IMR-90 (cell line): ENCODE measurements around the gene MYOCD. TPM values are rescaled to one million over a fixed set of nuclear protein-coding genes. Genes with fewer than 3 reads are reported as not detected.
A peak's percentile ranks its signal among the peaks of the same experiment; 100 is the strongest.

Source experiments
- ATAC-seq: fragments of 200-7000 bp; cut with Tn5 transposase; 2 replicates; pipeline ENCODE4 v1.9.1; 2020; ENCODE audit warnings: low read depth, mild to moderate bottlenecking, moderate library complexity
- BruUV-seq: library from RNA; stranded (reverse); fragments of 400-500 nt; replicated peaks from 2 replicates; lab custom pipeline; 2021; lab: Mats Ljungman, UMichigan
- CTCF ChIA-PET: fragments of 300-600 bp; formaldehyde crosslinking; extraction: SDS; loops from one replicate; lab custom pipeline; 2021; ENCODE audit warnings: antibody characterized with exemption; lab: Yijun Ruan, JAX
- POLR2A ChIA-PET: fragments of 300-600 bp; sonication (Branson Sonifier 250); formaldehyde crosslinking; loops from one replicate; lab custom pipeline; 2022; ENCODE audit warnings: antibody characterized with exemption; ENCODE audit not compliant: unreplicated experiment; lab: Charles Lee
- DNase-seq: peaks from one replicate; pipeline ENCODE4 v3.0.0; 2013
- H2AFZ ChIP-seq: replicated peaks from 2 replicates; pipeline ENCODE3; 2013; ENCODE audit warnings: low read length, mild to moderate bottlenecking; ENCODE audit not compliant: poor library complexity
- H2AK5ac ChIP-seq: 2 replicates; pipeline ENCODE4 v1.6.1; 2013; ENCODE audit warnings: low read depth, low read length, inconsistent platforms
- H2AK9ac ChIP-seq: replicated peaks from 2 replicates; pipeline ENCODE3; 2013; ENCODE audit warnings: mild to moderate bottlenecking, low read depth, low read length, moderate library complexity; ENCODE audit not compliant: poor library complexity
- H2BK120ac ChIP-seq: 2 replicates; pipeline ENCODE4 v1.6.1; 2013; ENCODE audit warnings: low read depth, low read length, inconsistent platforms
- H2BK15ac ChIP-seq: 3 replicates; pipeline ENCODE4 v1.6.1; 2013; ENCODE audit warnings: low read depth, low read length, inconsistent platforms
- H2BK20ac ChIP-seq: 2 replicates; pipeline ENCODE4 v1.6.1; 2013; ENCODE audit warnings: low read depth, mild to moderate bottlenecking, inconsistent platforms, low read length, moderate library complexity
- H2BK5ac ChIP-seq: 2 replicates; pipeline ENCODE4 v1.6.1; 2013; ENCODE audit warnings: mild to moderate bottlenecking, low read depth, low read length, inconsistent platforms; ENCODE audit not compliant: poor library complexity, severe bottlenecking
- H3K14ac ChIP-seq: replicated peaks from 2 replicates; pipeline ENCODE4 v1.6.1; 2013; ENCODE audit warnings: low read depth, low read length, inconsistent platforms
- H3K18ac ChIP-seq: 2 replicates; pipeline ENCODE4 v1.6.1; 2013; ENCODE audit warnings: low read depth, low read length, control low read depth
- H3K23ac ChIP-seq: 2 replicates; pipeline ENCODE4 v1.6.1; 2013; ENCODE audit warnings: low read depth, low read length, inconsistent platforms
- H3K27ac ChIP-seq: 2 replicates; pipeline ENCODE4 v1.5.1; 2013; ENCODE audit warnings: mild to moderate bottlenecking, control low read depth, low read length; ENCODE audit not compliant: insufficient read depth
- H3K27me3 ChIP-seq: 2 replicates; pipeline ENCODE4 v1.6.1; 2013; ENCODE audit warnings: low read length; ENCODE audit not compliant: control insufficient read depth, insufficient read depth
- H3K36me3 ChIP-seq: 2 replicates; pipeline ENCODE4 v1.6.1; 2013; ENCODE audit warnings: low read length, mixed read lengths; ENCODE audit not compliant: control insufficient read depth, insufficient read depth
- H3K4ac ChIP-seq: 2 replicates; pipeline ENCODE4 v1.6.1; 2013; ENCODE audit warnings: low read depth, low read length, inconsistent platforms
- H3K4me1 ChIP-seq: 2 replicates; pipeline ENCODE4 v1.6.1; 2013; ENCODE audit warnings: low read length, mixed read lengths; ENCODE audit not compliant: control insufficient read depth, insufficient read depth
- H3K4me2 ChIP-seq: 2 replicates; pipeline ENCODE4 v1.6.1; 2013; ENCODE audit warnings: low read depth, mild to moderate bottlenecking, control low read depth, low read length, moderate library complexity
- H3K4me3 ChIP-seq: 2 replicates; pipeline ENCODE4 v1.5.1; 2013; ENCODE audit warnings: low read depth, mild to moderate bottlenecking, control low read depth, low read length, moderate library complexity; ENCODE audit not compliant: insufficient read depth
- H3K56ac ChIP-seq: 2 replicates; pipeline ENCODE4 v1.6.1; 2013; ENCODE audit warnings: low read length, inconsistent platforms; ENCODE audit not compliant: insufficient read depth; ENCODE audit errors: extremely low read depth
- H3K79me1 ChIP-seq, 2 experiments: 2 replicates each; pipeline ENCODE4 v1.6.1; 2013; ENCODE audit warnings: low read length in 2 of 2, inconsistent platforms in 1 of 2, low read depth in 1 of 2
- H3K9ac ChIP-seq: 2 replicates; pipeline ENCODE4 v1.6.1; 2013; ENCODE audit warnings: low read depth, low read length, control low read depth
- H3K9me1 ChIP-seq: 2 replicates; pipeline ENCODE4 v1.6.1; 2013; ENCODE audit warnings: low read length, inconsistent platforms; ENCODE audit not compliant: insufficient read depth
- H3K9me3 ChIP-seq: 2 replicates; pipeline ENCODE4 v1.6.1; 2013; ENCODE audit warnings: low read length; ENCODE audit not compliant: control insufficient read depth, insufficient read depth
- H4K20me1 ChIP-seq: 2 replicates; pipeline ENCODE4 v1.6.1; 2013; ENCODE audit warnings: low read length, inconsistent platforms; ENCODE audit not compliant: insufficient read depth
- H4K5ac ChIP-seq: 2 replicates; pipeline ENCODE4 v1.6.1; 2013; ENCODE audit warnings: mild to moderate bottlenecking, low read depth, low read length, control low read depth
- H4K8ac ChIP-seq, 2 experiments: 2 replicates each; pipeline ENCODE4 v1.6.1; 2013; ENCODE audit warnings: low read depth in 2 of 2, low read length in 2 of 2, control low read depth in 1 of 2, inconsistent platforms in 1 of 2
- H4K91ac ChIP-seq: 2 replicates; pipeline ENCODE4 v1.6.1; 2013; ENCODE audit warnings: low read depth, low read length, inconsistent platforms; ENCODE audit not compliant: insufficient read depth
- CEBPB ChIP-seq: IDR thresholded peaks from 2 replicates; pipeline ENCODE4 v1.6.1; 2012; ENCODE audit warnings: low read depth, low read length, improper control_type of control experiment
- MAFK ChIP-seq: IDR thresholded peaks from 2 replicates; pipeline ENCODE4 v1.6.1; 2012; ENCODE audit warnings: low read depth, low read length, improper control_type of control experiment
- POLR2A ChIP-seq: IDR thresholded peaks from 2 replicates; pipeline ENCODE4 v1.6.1; 2012; ENCODE audit warnings: mild to moderate bottlenecking, low read depth, low read length
- RAD21 ChIP-seq: IDR thresholded peaks from 2 replicates; pipeline ENCODE4 v1.6.1; 2012; ENCODE audit warnings: low read length, improper control_type of control experiment
- SMC3 ChIP-seq: fragments of 150-350 bp; IDR thresholded peaks from 2 replicates; pipeline ENCODE4 v1.6.1; 2016; ENCODE audit warnings: low read depth, mild to moderate bottlenecking, antibody characterized with exemption, low read length, moderate library complexity
- USF2 ChIP-seq: fragments of 150-350 bp; IDR thresholded peaks from 2 replicates; pipeline ENCODE4 v1.6.1; 2017; ENCODE audit warnings: mild to moderate bottlenecking, antibody characterized with exemption, low read length, low read depth
- WGBS, 2 experiments: methylation state at CpG; one replicate each; pipeline versions ENCODE4 v1.1.5 to v1.1.7; 2013; ENCODE audit warnings: missing lambda C conversion rate in 2 of 2; ENCODE audit not compliant: insufficient read length in 1 of 2; ENCODE audit errors: extremely low coverage in 2 of 2; 5-methylcytosine and 5-hydroxymethylcytosine counted together
- dilution Hi-C: fragments of 300-500 bp; cut with HindIII; formaldehyde crosslinking; loops from one replicate; pipeline ENCODE4 v1.14.3; 2018; ENCODE audit warnings: low sequenced_read_pairs; ENCODE audit not compliant: unreplicated experiment
- in situ Hi-C: fragments of 300-500 bp; cut with MboI; formaldehyde crosslinking; loops from 3 replicates; pipeline ENCODE4 v1.14.3; 2019; ENCODE audit warnings: low sequenced_read_pairs, inconsistent platforms, mixed read lengths
- intact Hi-C: fragments of 100-400 bp; cut with micrococcal nuclease; formaldehyde crosslinking; loops from 2 replicates; pipeline ENCODE4 v1.10.0; 2022
- polyA plus RNA-seq, 3 experiments: library from polyadenylated mRNA; depleted of rRNA; stranded (reverse); fragments of >200 nt; gene quantifications; 2 replicates each; pipeline ENCODE4 v1.2.3, GENCODE V29; 2012; ENCODE audit warnings: low replicate concordance in 1 of 3
- total RNA-seq: library from RNA; depleted of rRNA; stranded (reverse); fragments of >200 nt; gene quantifications from 2 replicates; pipeline ENCODE4 v1.2.3, GENCODE V29; 2012
- TF ChIP-seq, protein P1 (sequence below): conservative IDR thresholded peaks from 2 replicates; pipeline ENCODE4 v1.5.1; 2012; ENCODE audit warnings: mild to moderate bottlenecking, low read depth, low read length, improper control_type of control experiment

Gene MYOCD
- total and polyA plus RNA-seq, 2 of the 4 experiments (the other 2 are of a cell fraction), result 10.6 to 20.1 TPM

GRCh38 chr17:12731839-12732238 lies 66.1 kb downstream of the MYOCD start:
- Histone ChIP-seq H4K20me1 (peaks cover 9% of the 10 kb centered on the region; the same call in 1 of the 2 replicates), H3K14ac (no peak overlapping the region), H2BK15ac (no peak overlapping the region), H3K9me3 (no peaks in the 10 kb centered on the region), H3K4me2 (no peak overlapping the region), H3K18ac (no peak overlapping the region), H3K27ac (no peak overlapping the region), H2AFZ (no peak overlapping the region), H3K4ac (no peak overlapping the region), H4K8ac (no peak overlapping the region), H3K36me3 (peaks cover 12% of the 10 kb centered on the region), H3K9me1 (peaks cover 20% of the 10 kb centered on the region; the same call in 1 of the 2 replicates), H3K9ac (no peak overlapping the region), H3K56ac (no peak overlapping the region), H4K91ac (no peak overlapping the region), H2BK5ac (no peak overlapping the region), H3K4me1 (peaks cover 21% of the 10 kb centered on the region), H2AK9ac (peak overlapping the region; percentile 2), H3K23ac (no peak overlapping the region), H2BK120ac (no peak overlapping the region), H3K4me3 (no peak overlapping the region), H2AK5ac (no peak overlapping the region), H2BK20ac (no peak overlapping the region), H3K27me3 (no peaks in the 10 kb centered on the region), H4K5ac (no peak overlapping the region), H3K79me1 (peaks cover 0 to 8% of the 10 kb centered on the region in 2 experiments; a peak in 1 of 4 replicates)
- dilution Hi-C loops (no loop called here), in situ Hi-C loops (loop anchor here (10.0 kb wide), 1 partner anchor 477 kb away; no protein-coding TSS in a partner anchor), intact Hi-C loops (no loop called here)
- ChIA-PET POLR2A (no interaction called here), CTCF (interaction anchor here (1.2 kb wide), 1 partner anchor 10 kb away, joined by 3 read pairs; no protein-coding TSS in a partner anchor)
- no TSS peak for BruUV-seq
- ATAC-seq (no peak), DNase-seq (no peak)
- TF ChIP-seq POLR2A (no peak), SMC3 (no peak), USF2 (no peak), MAFK (no peak), RAD21 (no peak), CEBPB (no peak)
- TF ChIP-seq, protein P1, sequence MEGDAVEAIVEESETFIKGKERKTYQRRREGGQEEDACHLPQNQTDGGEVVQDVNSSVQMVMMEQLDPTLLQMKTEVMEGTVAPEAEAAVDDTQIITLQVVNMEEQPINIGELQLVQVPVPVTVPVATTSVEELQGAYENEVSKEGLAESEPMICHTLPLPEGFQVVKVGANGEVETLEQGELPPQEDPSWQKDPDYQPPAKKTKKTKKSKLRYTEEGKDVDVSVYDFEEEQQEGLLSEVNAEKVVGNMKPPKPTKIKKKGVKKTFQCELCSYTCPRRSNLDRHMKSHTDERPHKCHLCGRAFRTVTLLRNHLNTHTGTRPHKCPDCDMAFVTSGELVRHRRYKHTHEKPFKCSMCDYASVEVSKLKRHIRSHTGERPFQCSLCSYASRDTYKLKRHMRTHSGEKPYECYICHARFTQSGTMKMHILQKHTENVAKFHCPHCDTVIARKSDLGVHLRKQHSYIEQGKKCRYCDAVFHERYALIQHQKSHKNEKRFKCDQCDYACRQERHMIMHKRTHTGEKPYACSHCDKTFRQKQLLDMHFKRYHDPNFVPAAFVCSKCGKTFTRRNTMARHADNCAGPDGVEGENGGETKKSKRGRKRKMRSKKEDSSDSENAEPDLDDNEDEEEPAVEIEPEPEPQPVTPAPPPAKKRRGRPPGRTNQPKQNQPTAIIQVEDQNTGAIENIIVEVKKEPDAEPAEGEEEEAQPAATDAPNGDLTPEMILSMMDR, result no peak
- 86% methylated on average over 3 of the region's 8 CpGs; no CpG with 5 or more reads in 1 of the 2 experiments for WGBS, 2 experiments
